ENCODE results near the gene PCDHGA2.
"Not testable (repeated sequence)": the region's sequence is repeated elsewhere in the genome, so short reads cannot be mapped to it uniquely, and the experiment has no call there.

The PCDHGA2 gene

GRCh38 chr5:141338538-141339306 lies at the start of gene PCDHGA2:
Gene PCDHGA2 (plus strand): TSS chr5:141338760.
- DNase-seq (ENCODE audit: low read depth), result no peak

DNA sequence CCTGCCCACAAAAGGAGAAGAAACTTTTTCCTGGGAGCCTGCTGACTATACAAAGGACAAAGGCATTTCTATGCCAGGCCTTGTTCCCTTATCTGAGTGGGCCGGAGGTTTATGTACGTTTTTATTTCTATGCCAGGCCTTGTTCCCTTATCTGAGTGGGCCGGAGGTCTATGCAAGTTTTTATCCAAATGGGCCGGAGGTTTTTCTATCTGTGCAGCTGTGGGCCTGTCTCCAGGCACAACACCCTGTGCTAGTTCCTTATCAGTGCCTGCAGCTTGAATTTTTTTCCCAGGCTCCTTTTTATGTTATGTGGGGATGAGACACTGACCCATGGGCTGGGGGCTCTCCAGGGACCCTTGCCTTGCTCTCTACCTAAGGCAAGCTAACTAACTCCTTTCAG lies 40.2 kb upstream of the PCDHGA2 start:
- no peak for DNase-seq (ENCODE audit: low read depth)

GRCh38 chr5:141303756-141304155 lies 34.8 kb upstream of the PCDHGA2 start, which contains the start of gene SLC25A2:
Gene SLC25A2 (minus strand): TSS chr5:141304049. CDS start chr5:141303865, 184 bp downstream.
- DNase-seq (ENCODE audit: low read depth), result no peak

DNA sequence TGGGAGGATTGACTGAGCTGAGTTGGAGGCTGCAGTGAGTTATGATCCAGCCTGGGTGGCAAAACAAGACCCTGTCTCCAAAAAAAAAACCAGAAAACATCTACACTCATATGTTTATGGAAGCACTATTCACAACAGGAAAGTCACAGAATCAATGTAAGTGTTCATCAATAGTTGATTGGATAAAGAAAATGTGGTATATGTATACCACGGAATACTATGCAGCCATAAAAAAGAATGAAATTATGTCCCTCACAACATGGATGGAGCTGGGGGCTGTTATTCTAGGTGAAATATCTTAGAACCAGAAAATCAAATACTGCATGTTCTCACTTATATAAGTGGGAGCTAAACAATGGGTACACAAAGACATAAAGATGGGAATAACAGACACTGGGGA lies 31.9 kb upstream of the PCDHGA2 start:
- no peak for DNase-seq (ENCODE audit: low read depth)

- DNase-seq (ENCODE audit: low read depth), result no peak
Observed at GRCh38 chr5:141313711-141314110, 24.8 kb upstream of the PCDHGA2 start.

GRCh38 chr5:141316963-141317362 lies 21.6 kb upstream of the PCDHGA2 start:
- DNase-seq (ENCODE audit: low read depth), result not testable (repeated sequence)

DNA sequence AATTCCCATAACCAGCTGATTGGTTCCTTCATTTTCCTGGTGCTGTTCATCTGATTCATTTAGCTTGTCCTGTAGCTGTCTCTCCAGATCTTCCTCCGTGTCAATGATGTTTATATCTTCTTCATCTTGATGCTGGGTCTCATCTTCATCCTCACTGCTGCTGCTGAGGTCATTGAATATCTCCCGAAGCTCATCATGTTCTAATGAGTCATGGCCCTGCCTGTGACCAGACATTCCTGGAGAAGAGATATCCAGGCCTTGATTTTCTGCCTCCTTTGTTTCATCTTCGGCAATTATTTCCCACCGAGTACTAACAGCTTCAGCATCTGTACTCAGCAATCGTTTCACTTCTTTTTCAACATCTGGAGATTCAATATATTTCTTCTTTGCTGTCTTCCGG lies 19.4 kb upstream of the PCDHGA2 start:
- DNase-seq (ENCODE audit: low read depth), result no peak

- no peak for DNase-seq (ENCODE audit: low read depth)
Observed at GRCh38 chr5:141319699-141320098, 18.9 kb upstream of the PCDHGA2 start.

DNA sequence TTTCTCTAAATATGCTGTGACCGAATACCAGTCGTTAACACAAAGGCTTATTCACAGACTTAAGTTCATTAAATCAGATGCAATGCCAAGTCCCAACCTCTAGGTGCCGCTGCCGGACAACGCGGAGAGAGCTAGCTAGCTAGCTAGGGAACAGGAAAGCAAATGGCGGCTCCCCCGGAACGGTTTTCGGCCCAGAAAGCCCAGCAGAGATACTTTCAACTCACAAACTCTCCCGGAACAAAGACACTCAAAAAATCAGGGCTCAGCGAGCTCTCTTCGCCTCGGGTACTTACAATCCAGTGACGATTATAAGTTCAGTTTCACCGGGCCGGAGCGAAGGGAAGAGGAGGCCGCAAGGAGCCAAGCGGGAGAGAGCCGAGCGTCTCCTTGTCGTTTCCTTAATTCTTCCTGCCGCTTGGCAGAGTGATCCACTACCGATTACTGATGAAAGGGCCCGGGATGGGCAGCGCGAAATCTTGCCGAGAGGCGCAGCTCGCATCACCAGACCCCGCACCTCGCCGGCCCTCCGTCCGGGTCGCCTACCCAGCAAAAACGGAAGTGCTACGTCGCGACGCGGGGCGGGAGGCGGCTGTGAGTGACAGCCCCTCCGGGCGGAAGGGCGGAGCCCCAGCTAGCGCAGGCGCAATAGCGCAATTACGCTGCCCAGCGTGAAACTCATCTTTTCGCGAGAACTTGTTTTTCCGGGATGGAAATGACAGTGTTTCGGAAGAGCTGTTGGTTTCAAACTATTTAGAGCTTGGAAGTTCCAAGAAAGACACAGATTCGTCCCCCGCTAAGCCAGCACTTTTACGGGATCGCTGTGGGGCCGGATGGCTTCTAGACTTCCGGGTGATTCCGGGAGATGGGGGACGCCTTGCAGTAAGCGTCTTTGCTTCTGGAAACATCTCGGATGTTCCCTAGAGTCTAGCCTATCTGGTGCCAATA lies 18.1 kb upstream of the PCDHGA2 start, which contains the start of gene TAF7:
Gene TAF7 (minus strand): TSS at position 560 of the 945 bp plus-strand sequence. CDS start 740 bp downstream, outside the sequence.
- peak; percentile 87 for DNase-seq (ENCODE audit: low read depth)

GRCh38 chr5:141322261-141322660 lies 16.3 kb upstream of the PCDHGA2 start:
- no peak for DNase-seq (ENCODE audit: low read depth)

DNA sequence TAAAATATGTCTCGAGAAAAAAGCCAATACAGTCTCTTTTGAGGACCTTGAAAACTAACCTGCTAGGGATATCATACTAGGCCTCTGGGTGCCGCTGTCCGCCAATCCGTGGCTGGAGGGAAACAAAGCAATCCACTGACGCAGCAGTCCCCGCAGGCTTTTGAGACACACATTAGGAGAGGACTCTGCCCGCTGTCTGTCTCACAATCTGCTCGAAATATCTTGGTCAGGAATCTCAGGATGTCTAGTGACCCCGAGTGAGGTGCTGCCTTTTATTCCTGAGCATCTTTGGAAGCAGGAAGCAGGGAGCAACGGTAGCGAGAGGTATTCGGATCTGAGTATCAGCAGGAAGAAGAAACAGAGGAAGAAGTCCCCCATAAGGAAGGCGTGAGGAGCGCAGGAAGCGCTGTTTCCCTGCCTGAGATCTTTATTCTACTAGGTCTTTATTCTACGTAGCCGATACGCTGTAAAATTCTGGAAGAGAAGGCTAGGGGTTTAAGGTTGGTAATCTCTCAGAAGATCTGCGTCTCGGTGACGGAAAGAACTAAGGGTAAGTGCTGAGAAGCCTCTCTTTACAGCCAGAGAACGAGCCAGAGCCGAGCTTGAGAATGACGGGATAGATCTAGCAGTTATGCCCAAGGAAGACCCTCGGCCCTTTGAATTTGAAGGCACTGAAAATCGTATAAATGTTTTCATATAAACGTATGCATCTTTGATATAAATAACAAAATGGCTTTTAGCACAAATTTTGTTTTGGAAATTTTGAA lies 12.3 kb upstream of the PCDHGA2 start:
- peak; percentile 52 for DNase-seq (ENCODE audit: low read depth)

- no peak for DNase-seq (ENCODE audit: low read depth)
Observed at GRCh38 chr5:141328231-141328630, 10.3 kb upstream of the PCDHGA2 start.

DNA sequence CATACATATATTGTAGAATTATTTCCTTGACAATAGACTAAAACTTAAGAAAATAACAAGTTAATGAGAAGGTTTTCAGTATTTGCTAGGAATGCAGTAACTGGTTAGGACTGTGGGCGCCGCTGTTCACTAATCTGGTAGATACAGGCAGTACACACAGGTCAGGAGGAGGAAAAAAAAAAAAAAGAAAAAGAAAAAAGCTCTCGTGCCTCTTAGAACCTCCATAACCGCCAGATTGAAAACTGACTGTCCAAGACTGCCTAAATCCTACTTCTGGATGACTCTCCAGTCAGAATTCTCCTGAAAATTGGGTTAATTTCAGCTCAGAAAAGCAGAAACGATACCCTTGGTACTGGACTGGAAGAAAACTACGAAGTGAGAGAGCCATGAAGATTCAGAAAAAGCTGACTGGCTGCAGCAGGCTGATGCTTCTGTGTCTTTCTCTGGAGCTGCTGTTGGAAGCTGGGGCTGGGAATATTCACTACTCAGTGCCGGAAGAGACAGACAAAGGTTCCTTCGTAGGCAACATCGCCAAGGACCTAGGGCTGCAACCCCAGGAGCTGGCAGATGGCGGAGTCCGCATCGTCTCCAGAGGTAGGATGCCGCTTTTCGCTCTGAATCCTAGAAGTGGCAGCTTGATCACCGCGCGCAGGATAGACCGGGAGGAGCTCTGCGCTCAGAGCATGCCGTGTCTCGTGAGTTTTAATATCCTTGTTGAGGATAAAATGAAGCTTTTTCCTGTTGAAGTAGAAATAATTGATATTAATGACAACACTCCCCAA lies 8.1 kb upstream of the PCDHGA2 start, which contains the start of gene PCDHGA1:
Gene PCDHGA1 (plus strand): TSS at position 216 of the 782 bp plus-strand sequence.
- no peak for DNase-seq (ENCODE audit: low read depth)

- not testable (repeated sequence) for DNase-seq (ENCODE audit: low read depth)
Observed at GRCh38 chr5:141332571-141332970, 6.0 kb upstream of the PCDHGA2 start.

- not testable (repeated sequence) for DNase-seq (ENCODE audit: low read depth)
Observed at GRCh38 chr5:141340781-141341354, 2.3 kb downstream of the PCDHGA2 start.

- DNase-seq (ENCODE audit: low read depth), result no peak
Observed at GRCh38 chr5:141342773-141343172, 4.2 kb downstream of the PCDHGA2 start.

DNA sequence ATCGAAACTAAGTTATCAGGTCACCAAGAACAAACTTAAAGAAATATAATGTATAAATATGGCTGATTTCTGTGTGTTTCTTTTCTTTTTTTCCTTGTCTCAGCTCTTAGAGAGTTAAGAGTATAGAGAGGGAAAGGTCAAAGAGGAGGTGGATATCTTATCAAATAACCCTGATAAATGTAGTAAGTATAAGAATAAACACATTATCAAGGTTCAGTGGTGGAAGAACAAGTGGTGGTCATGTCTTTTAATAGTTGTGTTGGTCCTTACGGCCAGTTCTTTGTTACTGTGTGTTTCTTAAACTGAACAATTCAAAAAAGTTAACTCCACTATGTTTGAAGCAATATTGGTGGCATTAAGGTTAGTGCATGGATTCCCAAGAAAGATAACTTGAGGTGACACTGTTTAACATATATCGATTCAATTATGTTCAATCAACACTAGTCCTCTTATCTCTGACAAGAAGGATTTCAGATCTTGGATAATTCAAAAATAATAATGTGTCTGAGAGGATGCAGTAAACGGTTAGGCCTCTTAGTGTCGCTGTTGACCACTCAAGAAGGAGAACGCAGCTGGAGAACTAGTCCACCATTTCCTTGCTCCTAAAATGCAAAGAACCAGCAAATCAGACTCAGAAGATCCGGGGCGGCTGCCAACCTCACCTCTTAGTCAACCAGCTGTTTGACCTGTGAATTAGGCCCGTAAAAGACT lies 4.8 kb downstream of the PCDHGA2 start, which contains the start of gene PCDHGA3:
Gene PCDHGA3 (plus strand): TSS at position 588 of the 711 bp plus-strand sequence. CDS start 205 bp downstream, outside the sequence.
- no peak for DNase-seq (ENCODE audit: low read depth)

DNA sequence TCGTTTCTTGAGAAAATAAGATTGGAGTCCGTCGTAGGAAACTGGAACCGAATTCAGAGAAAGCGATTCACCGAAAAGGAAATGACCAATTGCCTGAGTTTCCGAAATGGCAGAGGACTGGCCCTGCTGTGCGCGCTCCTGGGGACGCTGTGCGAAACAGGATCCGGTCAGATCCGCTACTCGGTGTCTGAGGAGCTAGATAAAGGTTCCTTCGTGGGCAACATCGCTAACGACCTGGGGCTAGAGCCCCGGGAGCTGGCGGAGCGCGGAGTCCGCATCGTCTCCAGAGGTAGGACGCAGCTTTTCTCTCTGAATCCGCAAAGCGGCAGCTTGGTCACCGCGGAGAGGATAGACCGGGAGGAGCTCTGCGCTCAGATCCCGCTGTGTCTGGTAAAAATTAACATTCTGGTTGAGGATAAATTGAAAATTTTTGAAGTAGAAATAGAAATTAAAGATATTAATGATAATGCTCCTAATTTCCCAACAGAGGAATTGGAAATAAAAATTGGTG lies 5.4 kb downstream of the PCDHGA2 start:
- no peak for DNase-seq (ENCODE audit: low read depth)

DNA sequence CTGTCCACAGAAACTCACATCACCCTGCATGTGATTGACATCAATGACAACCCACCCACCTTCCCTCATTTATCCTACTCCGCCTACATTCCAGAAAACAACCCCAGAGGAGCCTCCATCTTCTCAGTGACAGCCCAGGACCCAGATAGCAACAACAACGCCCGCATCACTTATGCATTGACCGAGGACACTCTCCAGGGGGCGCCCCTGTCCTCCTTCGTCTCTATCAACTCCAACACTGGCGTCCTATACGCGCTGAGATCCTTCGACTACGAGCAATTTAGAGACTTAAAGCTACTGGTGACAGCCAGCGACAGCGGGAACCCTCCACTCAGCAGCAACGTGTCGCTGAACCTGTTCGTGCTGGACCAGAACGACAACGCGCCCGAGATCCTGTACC lies 6.8 kb downstream of the PCDHGA2 start:
- no peak for DNase-seq (ENCODE audit: low read depth)

- DNase-seq (ENCODE audit: low read depth), result not testable (repeated sequence)
Observed at GRCh38 chr5:141346017-141346416, 7.5 kb downstream of the PCDHGA2 start.
